CD8-positive, alpha-beta memory T cell (primary cell): Measurements from ENCODE around the gene PHACTR4. TPM values are rescaled to one million over a fixed set of nuclear protein-coding genes. Genes with fewer than 3 reads are reported as not detected.
"Not testable (repeated sequence)": the region's sequence is repeated elsewhere in the genome, so short reads cannot be mapped to it uniquely, and the experiment has no call there.

Source experiments
- CTCF ChIA-PET: fragments of 350-600 bp; sonication (Branson Sonifier 250); formaldehyde crosslinking; loops from one replicate; lab custom pipeline; 2021; ENCODE audit warnings: antibody characterized with exemption; lab: Charles Lee
- POLR2A ChIA-PET: fragments of 350-600 bp; sonication (Branson Sonifier 250); formaldehyde crosslinking; loops from one replicate; lab custom pipeline; 2021; ENCODE audit warnings: antibody characterized with exemption; lab: Charles Lee
- DNase-seq, 5 donors: peaks; one replicate each; pipeline versions ENCODE4 v3.0.0 to v3.0.0-alpha.2; 2020 to 2022; ENCODE audit warnings: mixed read lengths in 1 of 5
- H3K27ac ChIP-seq: one replicate; pipeline ENCODE4 v1.7.0; 2013; ENCODE audit warnings: low read depth, mild to moderate bottlenecking, low read length, moderate library complexity
- H3K27me3 ChIP-seq: 2 replicates; pipeline ENCODE4 v1.7.0; 2013; ENCODE audit warnings: low read length, mild to moderate bottlenecking; ENCODE audit not compliant: insufficient read depth, poor library complexity, severe bottlenecking
- H3K36me3 ChIP-seq: 2 replicates; pipeline ENCODE4 v1.7.0; 2013; ENCODE audit warnings: mild to moderate bottlenecking, low read length, moderate library complexity; ENCODE audit not compliant: insufficient read depth
- H3K4me1 ChIP-seq: 2 replicates; pipeline ENCODE4 v1.7.0; 2013; ENCODE audit warnings: mild to moderate bottlenecking, low read length, moderate library complexity; ENCODE audit not compliant: insufficient read depth
- H3K4me3 ChIP-seq: 2 replicates; pipeline ENCODE4 v1.7.0; 2013; ENCODE audit warnings: mild to moderate bottlenecking, low read length
- H3K9me3 ChIP-seq: 2 replicates; pipeline ENCODE4 v1.7.0; 2013; ENCODE audit warnings: mild to moderate bottlenecking, low read length
- H3K27ac Mint-ChIP-seq, 8 donors: one replicate each; pipeline ENCODE4 v1.8.0; 2020 to 2021; ENCODE audit warnings: mixed read lengths in 8 of 8, mild to moderate bottlenecking in 6 of 8, inconsistent platforms in 3 of 8, moderate library complexity in 3 of 8
- H3K27me3 Mint-ChIP-seq, 2 donors: one replicate each; pipeline ENCODE4 v1.8.0; 2020 to 2021; ENCODE audit warnings: mixed read lengths in 2 of 2, mild to moderate bottlenecking in 1 of 2, moderate library complexity in 1 of 2
- H3K36me3 Mint-ChIP-seq, 3 donors: one replicate each; pipeline ENCODE4 v1.8.0; 2020 to 2021; ENCODE audit warnings: mixed read lengths in 3 of 3, inconsistent platforms in 1 of 3, mild to moderate bottlenecking in 1 of 3
- H3K4me1 Mint-ChIP-seq, 3 donors: one replicate each; pipeline ENCODE4 v1.8.0; 2020 to 2021; ENCODE audit warnings: mixed read lengths in 3 of 3, inconsistent platforms in 1 of 3, mild to moderate bottlenecking in 1 of 3
- H3K4me3 Mint-ChIP-seq, 7 donors: one replicate each; pipeline ENCODE4 v1.8.0; 2020 to 2021; ENCODE audit warnings: mixed read lengths in 7 of 7, mild to moderate bottlenecking in 6 of 7, moderate library complexity in 4 of 7, inconsistent platforms in 2 of 7
- H3K9me3 Mint-ChIP-seq, 5 donors: one replicate each; pipeline ENCODE4 v1.8.0; 2020 to 2022; ENCODE audit warnings: mixed read lengths in 5 of 5, mild to moderate bottlenecking in 3 of 5, moderate library complexity in 2 of 5, inconsistent platforms in 1 of 5
- polyA plus RNA-seq: library from polyadenylated mRNA; unstranded; fragments of 300-500 nt; fragmentation: Illumina TruSeq; gene quantifications from one replicate; pipeline ENCODE4 v1.2.3, GENCODE V29; 2021
- total RNA-seq, 2 experiments: library from RNA; stranded (reverse); gene quantifications; one replicate each; pipeline ENCODE4 v1.2.3, GENCODE V29; 2021

Gene PHACTR4
- total and polyA plus RNA-seq, 3 experiments from 2014 or later = 23.2 to 24.4 (median 24.1) TPM

GRCh38 chr1:28518000-28518744 is 148.6 kb downstream of the PHACTR4 start:
- Mint-ChIP-seq H3K9me3 (no peaks in the 10 kb centered on the region), H3K4me1 (peaks cover 26 to 28% (median 27%) of the 10 kb centered on the region in 3 donors), H3K27me3 (peaks cover 0 to 3% of the 10 kb centered on the region in 2 donors), H3K36me3 (peaks cover 0 to 24% (median 2%) of the 10 kb centered on the region in 3 donors), H3K4me3 (peak overlapping the region; percentile 84 to 96 (median 89)), H3K27ac (peak overlapping the region; percentile 76 to 94 (median 87))
- no peaks in the 10 kb centered on the region for H3K9me3 ChIP-seq
- H3K4me1 ChIP-seq = peaks cover 18% of the 10 kb centered on the region
- peak; percentile 79 to 90 (median 83) for DNase-seq
- H3K27me3 ChIP-seq = no peaks in the 10 kb centered on the region
- CTCF ChIA-PET = interaction anchor here (0.6 to 3.4 kb wide), 6 partner anchors 9 to 158 kb away, joined by 3 to 16 read pairs (median 4); partner anchors contain the start of gene TRNAU1AP
- POLR2A ChIA-PET = interaction anchor here (0.7 to 2.7 kb wide), 4 partner anchors 10 to 63 kb away, joined by 5 to 11 read pairs (median 7); partner anchors contain the start of genes RCC1 and TRNAU1AP
- H3K27ac ChIP-seq = peak overlapping the region; percentile 75
- H3K4me3 ChIP-seq = peak overlapping the region; percentile 78
- H3K36me3 ChIP-seq = peaks cover 5% of the 10 kb centered on the region

- peaks cover 18% of the 10 kb centered on the region for H3K4me1 ChIP-seq
- H3K9me3 ChIP-seq = no peaks in the 10 kb centered on the region
- peaks cover under 1% of the 10 kb centered on the region for H3K36me3 ChIP-seq
- H3K4me1 Mint-ChIP-seq = peaks cover 26 to 28% (median 27%) of the 10 kb centered on the region in 3 donors
- peak overlapping the region; percentile 75 for H3K27ac ChIP-seq
- H3K9me3 Mint-ChIP-seq = no peaks in the 10 kb centered on the region
- H3K4me3 Mint-ChIP-seq = peak overlapping the region; percentile 81 to 94 (median 88)
- H3K36me3 Mint-ChIP-seq = peaks cover 0 to 18% (median 2%) of the 10 kb centered on the region in 3 donors
- POLR2A ChIA-PET = interaction anchor here (0.7 to 1.2 kb wide), 3 partner anchors 13 to 62 kb away, joined by 5 to 8 read pairs (median 6); partner anchors contain the start of genes RCC1 and TRNAU1AP
- H3K27me3 Mint-ChIP-seq = peaks cover 0 to 3% of the 10 kb centered on the region in 2 donors
- H3K27me3 ChIP-seq = no peaks in the 10 kb centered on the region
- DNase-seq = peak in 4 of 5 donors; percentile 10 to 51 (median 26)
- H3K27ac Mint-ChIP-seq = peak overlapping the region; percentile 25 to 94 (median 84)
- CTCF ChIA-PET = interaction anchor here (0.6 to 3.4 kb wide), 6 partner anchors 10 to 159 kb away, joined by 3 to 16 read pairs (median 4); partner anchors contain the start of gene TRNAU1AP
- H3K4me3 ChIP-seq = peak overlapping the region; percentile 78
Measured at GRCh38 chr1:28518745-28519341, 149.3 kb downstream of the PHACTR4 start.

- H3K9me3 Mint-ChIP-seq = no peaks in the 10 kb centered on the region
- Histone ChIP-seq H3K9me3 (no peaks in the 10 kb centered on the region), H3K36me3 (no peaks in the 10 kb centered on the region), H3K4me1 (peaks cover 18% of the 10 kb centered on the region), H3K27ac (peak overlapping the region; percentile 43), H3K4me3 (no peak overlapping the region), H3K27me3 (no peaks in the 10 kb centered on the region)
- H3K36me3 Mint-ChIP-seq = peaks cover 0 to 12% (median 0%) of the 10 kb centered on the region in 3 donors
- DNase-seq = no peak
- H3K4me3 Mint-ChIP-seq = peak overlapping the region in 6 of 7 donors; percentile 8 to 54 (median 38)
- H3K4me1 Mint-ChIP-seq = peaks cover 26 to 28% (median 27%) of the 10 kb centered on the region in 3 donors
- H3K27me3 Mint-ChIP-seq = peaks cover 0 to 3% of the 10 kb centered on the region in 2 donors
- CTCF ChIA-PET = interaction anchor here (0.8 kb wide), 2 partner anchors 61 to 357 kb away, joined by 3 to 4 read pairs; no protein-coding TSS in a partner anchor
- peak overlapping the region in 2 of 8 donors; percentile 50 to 94 for H3K27ac Mint-ChIP-seq
- POLR2A ChIA-PET = interaction anchor here (0.5 to 0.6 kb wide), 2 partner anchors 123 to 157 kb away, joined by 3 to 4 read pairs; no protein-coding TSS in a partner anchor
Measured at GRCh38 chr1:28519946-28520725, 150.6 kb downstream of the PHACTR4 start.

GRCh38 chr1:28520796-28521195 is 151.3 kb downstream of the PHACTR4 start:
- H3K36me3 ChIP-seq, H3K9me3 ChIP-seq, H3K9me3 Mint-ChIP-seq, DNase-seq, H3K27ac Mint-ChIP-seq, H3K27me3 ChIP-seq, H3K4me3 ChIP-seq, H3K27me3 Mint-ChIP-seq: not testable (repeated sequence)
- Mint-ChIP-seq H3K36me3 (peaks cover 0 to 12% (median 0%) of the 10 kb centered on the region in 3 donors), H3K4me3 (peak overlapping the region in 1 of 7 donors; percentile 40), H3K4me1 (peaks cover 26 to 28% (median 27%) of the 10 kb centered on the region in 3 donors)
- H3K4me1 ChIP-seq = peaks cover 18% of the 10 kb centered on the region
- CTCF ChIA-PET = interaction anchor here (1.2 kb wide), 1 partner anchor 61 kb away, joined by 4 read pairs; no protein-coding TSS in a partner anchor
- H3K27ac ChIP-seq = peak overlapping the region; percentile 43
- POLR2A ChIA-PET = interaction anchor here (0.5 kb wide), 1 partner anchor 122 kb away, joined by 4 read pairs; no protein-coding TSS in a partner anchor

GRCh38 chr1:28521502-28522164 is 152.1 kb downstream of the PHACTR4 start:
- no peak for DNase-seq
- peaks cover 0 to 9% (median 0%) of the 10 kb centered on the region in 3 donors for H3K36me3 Mint-ChIP-seq
- H3K4me1 Mint-ChIP-seq = peaks cover 23 to 26% (median 24%) of the 10 kb centered on the region in 3 donors
- peaks cover 0 to 3% of the 10 kb centered on the region in 2 donors for H3K27me3 Mint-ChIP-seq
- Histone ChIP-seq H3K27ac (no peak overlapping the region), H3K4me1 (peaks cover 18% of the 10 kb centered on the region), H3K36me3 (no peaks in the 10 kb centered on the region), H3K27me3 (no peaks in the 10 kb centered on the region), H3K4me3 (no peak overlapping the region), H3K9me3 (no peaks in the 10 kb centered on the region)
- peak overlapping the region in 2 of 7 donors; percentile 6 to 55 for H3K4me3 Mint-ChIP-seq
- CTCF ChIA-PET = interaction anchor here (1.2 kb wide), 1 partner anchor 60 kb away, joined by 4 read pairs; no protein-coding TSS in a partner anchor
- H3K9me3 Mint-ChIP-seq = no peaks in the 10 kb centered on the region
- peak overlapping the region in 3 of 8 donors; percentile 1 to 69 (median 52) for H3K27ac Mint-ChIP-seq
- POLR2A ChIA-PET = interaction anchor here (0.6 kb wide), 1 partner anchor 283 kb away, joined by 9 read pairs; no protein-coding TSS in a partner anchor

GRCh38 chr1:28522537-28522936 is 153.0 kb downstream of the PHACTR4 start:
- Mint-ChIP-seq H3K4me1 (peaks cover 16 to 18% (median 17%) of the 10 kb centered on the region in 3 donors), H3K4me3 (peak overlapping the region in 1 of 7 donors; percentile 6)
- H3K27ac Mint-ChIP-seq, H3K9me3 ChIP-seq, DNase-seq, H3K36me3 ChIP-seq, H3K36me3 Mint-ChIP-seq, H3K27me3 Mint-ChIP-seq, H3K27ac ChIP-seq, H3K9me3 Mint-ChIP-seq, H3K27me3 ChIP-seq, POLR2A ChIA-PET, CTCF ChIA-PET, H3K4me3 ChIP-seq: not testable (repeated sequence)
- peaks cover 15% of the 10 kb centered on the region for H3K4me1 ChIP-seq
